HUES48 (cell line): ENCODE measurements around the gene TBC1D30.
"Not testable (repeated sequence)": the region's sequence is repeated elsewhere in the genome, so short reads cannot be mapped to it uniquely, and the experiment has no call there.

Experiments used
- H3K27ac ChIP-seq: one replicate; pipeline ENCODE4 v1.7.0; 2013; ENCODE audit warnings: low read depth, low read length, inconsistent platforms
- H3K27me3 ChIP-seq: 2 replicates; pipeline ENCODE4 v1.6.1; 2013; ENCODE audit warnings: mild to moderate bottlenecking, low read length; ENCODE audit not compliant: control insufficient read depth, insufficient read depth
- H3K36me3 ChIP-seq: 2 replicates; pipeline ENCODE4 v1.6.1; 2013; ENCODE audit warnings: low read length; ENCODE audit not compliant: control insufficient read depth, insufficient read depth
- H3K4me1 ChIP-seq: 2 replicates; pipeline ENCODE4 v1.6.1; 2013; ENCODE audit warnings: mild to moderate bottlenecking, low read length; ENCODE audit not compliant: control insufficient read depth, insufficient read depth
- H3K4me3 ChIP-seq: 2 replicates; pipeline ENCODE4 v1.5.1; 2013; ENCODE audit warnings: mild to moderate bottlenecking, low read depth, low read length
- H3K9ac ChIP-seq: 2 replicates; pipeline ENCODE4 v1.6.1; 2013; ENCODE audit warnings: mild to moderate bottlenecking, low read depth, low read length, moderate library complexity
- H3K9me3 ChIP-seq: 2 replicates; pipeline ENCODE4 v1.6.1; 2013; ENCODE audit warnings: low read length; ENCODE audit not compliant: control insufficient read depth, insufficient read depth

Gene TBC1D30

GRCh38 chr12:64824500-64825142 is at the start of gene TBC1D30:
TBC1D30 (plus strand) TSS chr12:64824647; CDS start chr12:64824880, 233 bp downstream.
- H3K27me3 ChIP-seq, result peaks cover 55% of the 10 kb centered on the region
- H3K4me3 ChIP-seq, result peak within 1 kb of the TSS; percentile 66
- H3K9me3 ChIP-seq, result 0 out of 2 replicates have a peak, but pooled peaks cover 3% of the 10 kb centered on the region
- H3K36me3 ChIP-seq, result no peaks in the 10 kb centered on the region
- no peak within 1 kb of the TSS for H3K27ac ChIP-seq
- H3K4me1 ChIP-seq, result peaks cover 7% of the 10 kb centered on the region
- no peak within 1 kb of the TSS for H3K9ac ChIP-seq

- not testable (repeated sequence) for H3K27ac ChIP-seq, H3K4me1 ChIP-seq, H3K9me3 ChIP-seq, H3K9ac ChIP-seq, H3K36me3 ChIP-seq, H3K4me3 ChIP-seq
- peaks cover 17% of the 10 kb centered on the region for H3K27me3 ChIP-seq
Measured at GRCh38 chr12:64775147-64775736, 49.2 kb upstream of the TBC1D30 start.

- Histone ChIP-seq H3K27ac (no peak overlapping the region), H3K9ac (no peak overlapping the region), H3K9me3 (no peaks in the 10 kb centered on the region), H3K4me3 (no peak overlapping the region), H3K36me3 (no peaks in the 10 kb centered on the region), H3K27me3 (peaks cover 50% of the 10 kb centered on the region), H3K4me1 (peaks cover 13% of the 10 kb centered on the region; the same call in 1 of the 2 replicates)
Measured at GRCh38 chr12:64779354-64779974, 45.0 kb upstream of the TBC1D30 start.

GRCh38 chr12:64780132-64780530 is 44.3 kb upstream of the TBC1D30 start:
- H3K27ac ChIP-seq, result no peak overlapping the region
- peaks cover 50% of the 10 kb centered on the region for H3K27me3 ChIP-seq

GRCh38 chr12:64780531-64781279 is 43.7 kb upstream of the TBC1D30 start:
- Histone ChIP-seq H3K4me1 (peaks cover 13% of the 10 kb centered on the region; the same call in 1 of the 2 replicates), H3K9me3 (no peaks in the 10 kb centered on the region), H3K4me3 (peak overlapping the region; percentile 59), H3K9ac (peak overlapping the region; percentile 49; the same call in 1 of the 2 replicates), H3K27ac (no peak overlapping the region), H3K27me3 (peaks cover 50% of the 10 kb centered on the region), H3K36me3 (no peaks in the 10 kb centered on the region)

More at GRCh38 chr12:64780132-64780530, 44.3 kb upstream of the TBC1D30 start:
- Histone ChIP-seq H3K36me3 (no peaks in the 10 kb centered on the region), H3K9ac (peak overlapping the region; percentile 49; the same call in 1 of the 2 replicates), H3K9me3 (no peaks in the 10 kb centered on the region), H3K4me3 (peak overlapping the region; percentile 59), H3K4me1 (peaks cover 13% of the 10 kb centered on the region; the same call in 1 of the 2 replicates)

- H3K9ac ChIP-seq, result no peak overlapping the region
- no peak overlapping the region for H3K27ac ChIP-seq
- peaks cover 50% of the 10 kb centered on the region for H3K27me3 ChIP-seq
- no peaks in the 10 kb centered on the region for H3K36me3 ChIP-seq
- H3K4me1 ChIP-seq, result peaks cover 13% of the 10 kb centered on the region; the same call in 1 of the 2 replicates
- no peaks in the 10 kb centered on the region for H3K9me3 ChIP-seq
- peak overlapping the region; percentile 59 for H3K4me3 ChIP-seq
Measured at GRCh38 chr12:64781280-64782190, 42.9 kb upstream of the TBC1D30 start.

- H3K9ac ChIP-seq, result no peak overlapping the region
- peaks cover 13% of the 10 kb centered on the region; the same call in 1 of the 2 replicates for H3K4me1 ChIP-seq
- H3K4me3 ChIP-seq, result no peak overlapping the region
- H3K9me3 ChIP-seq, result no peaks in the 10 kb centered on the region
- H3K27ac ChIP-seq, result no peak overlapping the region
- H3K27me3 ChIP-seq, result peaks cover 50% of the 10 kb centered on the region
- no peaks in the 10 kb centered on the region for H3K36me3 ChIP-seq
Measured at GRCh38 chr12:64782191-64782876, 42.1 kb upstream of the TBC1D30 start.

- Histone ChIP-seq H3K4me3 (no peak overlapping the region), H3K9ac (no peak overlapping the region), H3K27ac (no peak overlapping the region), H3K9me3 (no peaks in the 10 kb centered on the region), H3K36me3 (no peaks in the 10 kb centered on the region), H3K27me3 (peaks cover 27% of the 10 kb centered on the region), H3K4me1 (peaks cover 19% of the 10 kb centered on the region)
Measured at GRCh38 chr12:64785838-64786237, 38.6 kb upstream of the TBC1D30 start.

GRCh38 chr12:64790166-64790565 is 34.3 kb upstream of the TBC1D30 start:
- no peaks in the 10 kb centered on the region for H3K27me3 ChIP-seq
- H3K9ac ChIP-seq, result no peak overlapping the region
- no peak overlapping the region for H3K4me3 ChIP-seq
- H3K4me1 ChIP-seq, result peaks cover 10% of the 10 kb centered on the region; the same call in 1 of the 2 replicates
- no peaks in the 10 kb centered on the region for H3K36me3 ChIP-seq
- H3K27ac ChIP-seq, result no peak overlapping the region
- H3K9me3 ChIP-seq, result no peaks in the 10 kb centered on the region
